NCI-H748 (cell line): ENCODE results near the gene CLDN9.

Experiments
- DNase-seq: peaks from one replicate; lab custom pipeline; 2025; ENCODE audit not compliant: unreplicated experiment; lab: John Stamatoyannopoulos, UW

Gene CLDN9

GRCh38 chr16:3015865-3016521, 3.3 kb downstream of the CLDN9 start:
- DNase-seq, result no peak

- no peak for DNase-seq
These were observed 4.6 kb downstream of the CLDN9 start for GRCh38 chr16:3017344-3017743.

GRCh38 chr16:3017794-3018506, 5.2 kb downstream of the CLDN9 start, which contains the start of gene CLDN6:
TSS of gene CLDN6 (minus strand) at chr16:3018183. CDS start at chr16:3016021, 2,162 bp downstream.
- DNase-seq, result peak; percentile 42

DNA sequence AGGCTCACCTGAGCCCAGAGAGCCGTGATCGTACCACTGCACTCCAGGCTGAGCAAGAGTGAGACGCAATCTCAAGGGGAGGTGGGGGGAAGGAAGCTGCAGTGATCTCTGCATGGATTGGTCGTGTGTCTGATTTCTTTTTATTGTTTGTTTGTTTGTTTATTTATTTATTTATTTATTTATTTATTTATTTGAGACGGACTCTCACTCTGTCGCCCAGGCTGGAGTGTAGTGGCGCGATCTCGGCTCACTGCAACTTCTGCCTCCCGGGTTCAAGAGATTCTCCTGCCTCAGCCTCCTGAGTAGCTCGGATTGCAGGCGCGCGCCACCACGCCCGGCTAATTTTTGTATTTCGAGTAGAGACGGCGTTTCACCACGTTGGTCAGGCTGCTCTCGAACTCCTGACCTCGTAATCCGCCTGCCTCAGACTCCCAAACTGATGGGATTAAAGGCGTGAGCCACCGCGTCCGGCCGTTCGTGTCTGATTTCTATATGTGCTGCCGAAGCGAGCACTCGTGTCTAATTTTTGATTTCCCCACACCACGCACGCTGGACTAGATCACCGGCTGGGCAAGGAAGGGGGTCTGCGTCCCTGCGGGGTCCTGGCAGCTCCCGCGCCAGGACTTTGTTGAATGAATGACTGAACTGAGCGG, 7.0 kb downstream of the CLDN9 start:
- no peak for DNase-seq

- peak; percentile 70 for DNase-seq
These were observed 7.5 kb downstream of the CLDN9 start, which contains the start of gene TNFRSF12A for GRCh38 chr16:3020247-3020603. TSS of gene TNFRSF12A (plus strand) at chr16:3020368. CDS start at chr16:3020398, 30 bp downstream.

- peak; percentile 56 for DNase-seq
These were observed 8.1 kb downstream of the CLDN9 start for GRCh38 chr16:3020604-3021448.

- DNase-seq, result peak; percentile 56
These were observed 8.9 kb downstream of the CLDN9 start for GRCh38 chr16:3021449-3022207.

- no peak for DNase-seq
These were observed 9.5 kb downstream of the CLDN9 start for GRCh38 chr16:3022208-3022683.

DNA sequence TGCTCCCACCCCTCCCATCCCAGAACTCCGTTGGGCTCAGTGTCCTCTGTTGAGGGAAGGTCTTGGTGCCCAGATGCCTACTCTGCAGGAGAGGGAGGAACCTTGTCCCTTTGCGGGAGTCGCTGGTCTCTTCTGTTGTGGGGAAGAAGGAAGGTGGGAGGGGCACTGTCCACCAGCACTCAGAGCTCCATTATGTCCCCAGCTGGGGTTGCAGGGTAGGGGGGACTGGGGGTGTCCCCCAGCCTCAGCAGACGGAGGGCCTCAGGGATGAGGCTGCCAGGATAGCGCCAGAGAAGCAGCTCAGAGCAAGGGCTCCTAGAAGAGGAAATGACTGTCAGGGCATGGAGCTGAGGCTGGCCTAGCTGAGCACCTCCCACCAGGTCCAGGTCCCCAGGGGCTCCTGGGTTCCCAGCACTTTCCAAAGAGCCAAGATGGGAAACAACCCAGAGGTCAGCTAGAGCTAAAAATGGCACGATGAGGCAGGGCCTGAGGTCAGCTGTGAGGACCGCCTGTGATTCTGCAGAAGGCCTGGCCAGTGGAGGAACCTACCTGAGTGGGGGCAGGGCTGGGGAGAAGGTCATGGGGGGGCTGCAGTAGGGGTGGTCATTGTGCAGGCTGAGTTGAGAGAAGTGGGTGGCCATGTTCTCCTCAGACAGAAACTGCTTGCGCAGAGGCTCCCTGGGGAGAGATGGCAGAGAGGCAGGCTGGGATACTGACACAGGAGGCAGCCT, 10.1 kb downstream of the CLDN9 start:
- DNase-seq, result no peak

DNA sequence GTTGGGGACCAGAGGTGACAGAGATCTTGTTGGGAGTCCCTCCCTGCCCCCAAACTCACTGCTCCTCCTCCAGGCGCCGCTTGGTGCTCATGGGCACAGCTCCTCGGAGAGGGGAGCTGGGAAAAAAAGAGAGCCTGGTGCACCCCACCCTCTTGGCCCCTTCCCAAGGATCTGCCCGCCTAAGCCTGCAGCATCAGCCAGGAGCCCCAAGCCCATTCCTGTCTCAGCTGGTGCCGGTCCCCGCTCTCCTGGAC, 10.6 kb downstream of the CLDN9 start:
- no peak for DNase-seq

- DNase-seq, result peak; percentile 96
These were observed 11.2 kb downstream of the CLDN9 start, which contains the start of the genes HCFC1R1 and THOC6 for GRCh38 chr16:3023669-3024478. TSS of gene HCFC1R1 (minus strand) at chr16:3023942. CDS start at chr16:3023941, 1 bp downstream. TSS of gene THOC6 (plus strand) at chr16:3024035. CDS start at chr16:3024327, 292 bp downstream.

GRCh38 chr16:3025032-3026002, 12.6 kb downstream of the CLDN9 start:
- DNase-seq, result no peak

- DNase-seq, result no peak
These were observed 13.3 kb downstream of the CLDN9 start for GRCh38 chr16:3026003-3026378.

- DNase-seq, result no peak
These were observed 14.1 kb downstream of the CLDN9 start for GRCh38 chr16:3026609-3027488.

DNA sequence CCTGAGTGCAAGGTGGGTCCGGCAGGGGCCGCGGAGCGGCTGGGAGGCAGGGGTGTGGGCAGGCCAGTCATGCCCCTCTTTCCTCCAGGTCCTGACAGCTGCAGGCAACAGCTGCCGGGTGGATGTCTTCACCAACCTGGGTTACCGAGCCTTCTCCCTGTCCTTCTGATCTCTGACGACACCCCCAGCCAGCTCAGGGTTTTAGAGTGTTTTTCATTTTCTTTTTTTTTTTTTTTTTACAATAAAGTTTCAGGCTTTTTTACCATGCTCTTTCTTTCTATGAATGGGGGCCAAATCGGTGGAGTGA, 14.7 kb downstream of the CLDN9 start:
- no peak for DNase-seq

DNA sequence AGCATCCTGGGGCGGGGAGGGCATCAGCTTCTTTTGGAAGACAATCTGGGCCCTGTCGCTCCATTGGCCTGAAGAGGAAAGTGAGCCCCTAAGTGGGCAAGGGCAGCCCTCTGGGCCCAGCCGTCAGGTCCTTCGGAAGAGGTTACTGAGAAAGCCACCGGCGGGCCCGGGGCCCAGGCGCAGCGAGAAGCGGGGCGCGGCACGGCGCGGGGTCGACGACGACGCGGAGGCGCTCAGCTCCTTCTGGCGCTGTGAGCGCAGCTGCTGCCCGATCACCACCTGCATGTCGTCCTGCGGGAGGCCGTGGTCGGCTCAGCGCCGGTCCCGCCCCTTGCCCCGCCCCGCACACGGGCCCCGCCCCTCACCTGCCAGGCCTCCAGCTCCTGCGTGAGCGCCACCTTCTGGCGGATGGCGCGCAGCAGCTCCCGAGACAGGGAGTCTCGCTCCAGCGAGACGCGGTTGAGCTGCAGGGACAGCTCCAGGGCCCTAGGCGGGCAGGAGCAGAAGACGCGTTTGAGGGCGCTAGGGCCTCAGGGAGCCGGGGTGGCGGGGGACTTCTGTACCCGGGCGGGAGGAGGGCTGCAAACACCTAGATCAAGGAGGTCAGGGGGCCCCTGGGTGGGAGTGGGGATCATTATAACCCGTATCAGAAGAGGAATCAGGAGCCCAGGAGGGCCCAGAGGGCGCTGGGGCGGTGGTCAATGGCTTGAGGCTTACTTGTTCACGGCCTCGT, 15.4 kb downstream of the CLDN9 start:
- peak; percentile 85 for DNase-seq
